HG02840 (cell line): ENCODE measurements around the gene BTBD8.
"Not testable (repeated sequence)": the region's sequence is repeated elsewhere in the genome, so short reads cannot be mapped to it uniquely, and the experiment has no call there.

Source experiments
- ATAC-seq: cut with Tn5 transposase; IDR thresholded peaks from one replicate; pipeline ENCODE4 v1.9.1; 2021; ENCODE audit warnings: mild to moderate bottlenecking, moderate library complexity, moderate number of reproducible peaks; ENCODE audit not compliant: unreplicated experiment, low FRiP score

BTBD8 gene

DNA sequence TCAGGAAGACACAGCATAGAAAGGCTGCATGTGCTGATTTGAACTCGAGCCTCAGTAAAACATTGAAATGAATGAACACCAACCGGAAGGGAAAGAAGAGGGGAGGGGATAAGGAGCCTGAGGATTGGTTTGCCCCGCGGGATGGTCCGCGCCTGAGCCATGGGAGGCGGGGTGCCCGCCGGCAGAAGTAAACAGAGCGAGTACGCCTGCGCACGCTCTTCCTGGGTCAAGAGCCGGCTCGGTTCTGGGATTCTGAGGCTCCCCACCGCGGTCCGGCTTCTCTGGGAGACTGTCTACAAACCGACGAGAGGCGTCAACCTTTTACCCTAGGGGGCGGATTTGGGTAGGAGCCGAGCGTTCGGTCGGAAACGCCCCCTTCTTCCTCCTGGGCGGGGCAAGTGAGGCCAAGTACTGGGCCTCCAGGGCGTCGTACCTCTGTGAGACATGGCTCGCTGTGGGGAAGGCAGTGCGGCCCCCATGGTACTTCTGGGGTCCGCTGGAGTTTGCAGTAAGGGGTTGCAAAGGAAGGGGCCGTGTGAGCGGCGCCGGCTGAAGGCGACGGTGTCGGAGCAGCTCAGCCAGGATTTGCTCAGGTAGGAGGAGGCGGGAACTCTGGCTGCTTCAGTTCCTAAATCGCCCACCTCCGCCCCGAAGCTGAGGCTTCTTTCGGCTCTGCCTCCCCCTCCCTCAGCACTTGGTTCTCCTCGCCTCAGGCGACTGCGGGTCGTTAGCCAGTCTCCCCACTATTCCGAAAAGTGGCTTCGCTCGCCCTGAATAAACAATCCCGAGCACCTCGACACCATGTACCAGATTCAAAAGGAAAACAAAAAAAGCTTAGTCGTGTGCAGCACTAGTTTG is at the start of gene BTBD8:
TSS of gene BTBD8 (plus strand) at position 218 of the 858 bp plus-strand sequence. CDS start at position 445, 227 bp downstream.
- peak; percentile 95 for ATAC-seq

DNA sequence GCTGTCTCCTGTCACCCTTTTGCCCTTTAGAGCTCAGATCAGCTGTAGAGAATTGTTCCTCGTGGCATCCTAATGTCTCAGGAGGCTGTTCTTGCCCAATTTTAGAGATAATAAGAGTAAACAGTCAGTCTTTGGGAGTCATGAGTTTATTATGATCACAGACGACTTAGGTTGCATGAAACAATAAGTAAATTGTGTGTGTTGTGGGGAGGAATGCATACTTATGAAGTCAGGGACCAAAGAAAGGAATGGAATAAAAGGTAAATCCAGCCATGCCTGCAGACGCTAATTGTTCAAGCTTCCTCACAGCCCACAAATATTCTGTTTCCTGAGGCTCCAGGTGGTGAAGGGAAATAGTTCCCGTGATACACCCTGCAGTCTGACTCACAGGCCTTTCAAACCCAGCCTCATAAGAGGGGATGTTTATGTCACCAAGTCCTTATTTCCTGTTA is 49.5 kb upstream of the BTBD8 start:
- ATAC-seq: no peak

DNA sequence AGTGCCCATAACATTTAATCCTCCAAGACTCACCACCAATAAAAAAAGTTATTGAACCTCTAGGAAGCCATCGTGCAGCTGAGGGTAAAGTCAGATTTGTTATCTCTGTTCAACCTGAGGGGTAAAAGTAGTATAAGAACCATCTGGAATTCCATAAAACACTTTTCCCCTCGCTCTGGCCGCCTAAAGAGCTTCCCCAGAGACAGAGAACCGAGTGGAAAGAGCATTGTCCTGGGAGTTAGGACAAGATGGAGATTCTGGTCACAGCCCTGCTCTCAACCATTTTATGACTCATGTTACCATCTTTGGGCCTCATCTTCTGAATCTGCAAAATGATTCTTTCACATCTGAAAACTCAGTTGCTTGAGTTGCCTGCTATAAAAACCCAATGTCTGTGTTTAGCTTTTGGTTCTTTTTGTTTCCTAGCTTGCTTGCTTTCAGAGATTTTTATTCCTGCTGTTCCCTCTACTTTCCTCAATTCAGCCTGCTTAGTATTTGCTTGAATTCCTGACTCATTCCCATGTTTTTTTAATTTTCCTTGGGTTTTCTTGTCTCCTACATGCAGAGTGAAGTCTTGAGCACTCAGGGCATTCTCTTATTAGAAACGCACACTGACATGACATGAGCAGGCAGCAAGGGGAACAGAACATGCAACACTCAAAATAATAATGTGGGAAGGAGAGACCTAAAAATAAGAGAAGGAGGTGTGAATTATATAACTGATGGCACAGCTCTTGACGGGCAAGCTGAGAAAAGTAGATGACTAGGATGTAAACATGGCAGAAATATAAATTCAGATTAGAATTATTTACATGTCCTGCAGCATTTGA is 48.6 kb upstream of the BTBD8 start:
- no peak for ATAC-seq

DNA sequence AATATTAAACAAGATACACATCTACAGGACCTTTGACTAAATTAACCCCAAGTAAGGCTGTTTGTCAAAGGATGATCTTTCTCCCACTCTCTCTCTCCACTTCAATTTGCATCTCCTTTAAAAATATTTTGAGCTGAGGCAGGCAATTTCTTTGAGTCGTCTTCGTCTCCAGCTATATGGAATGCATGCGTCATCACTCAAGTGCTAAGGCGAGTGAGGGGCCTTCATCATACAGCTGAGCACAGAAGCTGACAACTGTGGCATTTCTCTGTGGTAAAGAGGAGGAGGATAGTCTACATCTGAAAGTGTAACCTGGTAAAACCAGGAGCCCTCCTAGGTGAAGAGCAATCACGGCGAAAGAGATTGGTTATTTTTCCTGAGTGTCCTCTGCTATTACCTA is 42.7 kb upstream of the BTBD8 start:
- ATAC-seq: no peak

DNA sequence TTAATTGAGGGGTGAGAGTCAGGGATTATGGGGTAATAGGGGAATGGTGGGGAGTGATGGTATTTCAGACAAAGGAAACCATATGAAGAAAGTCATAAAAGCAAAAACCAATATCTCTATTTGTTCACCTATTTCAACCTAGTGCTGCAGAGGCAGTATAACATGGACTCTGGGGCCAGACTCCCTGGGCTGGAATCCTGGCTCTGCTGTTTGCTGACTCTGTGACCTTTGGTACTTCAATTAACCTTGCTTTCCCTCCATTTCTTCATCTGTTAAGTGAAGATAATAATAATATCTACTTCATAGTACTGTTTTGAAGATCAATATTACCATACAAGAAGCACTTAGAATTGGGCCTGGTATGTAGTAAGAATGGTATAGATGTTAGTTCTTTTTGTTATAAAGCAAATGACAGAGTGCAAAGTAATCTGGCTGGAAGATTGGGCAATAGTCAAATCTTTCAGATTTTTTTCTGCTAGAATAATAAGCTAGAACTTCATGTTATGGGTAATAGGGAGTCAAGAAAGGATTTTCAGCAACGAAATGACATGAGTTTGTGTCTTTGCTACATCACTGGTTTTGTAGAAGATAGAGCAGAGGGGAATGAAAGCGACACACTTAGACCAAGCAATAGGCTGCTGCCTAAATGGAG is 41.3 kb upstream of the BTBD8 start:
- no peak for ATAC-seq

DNA sequence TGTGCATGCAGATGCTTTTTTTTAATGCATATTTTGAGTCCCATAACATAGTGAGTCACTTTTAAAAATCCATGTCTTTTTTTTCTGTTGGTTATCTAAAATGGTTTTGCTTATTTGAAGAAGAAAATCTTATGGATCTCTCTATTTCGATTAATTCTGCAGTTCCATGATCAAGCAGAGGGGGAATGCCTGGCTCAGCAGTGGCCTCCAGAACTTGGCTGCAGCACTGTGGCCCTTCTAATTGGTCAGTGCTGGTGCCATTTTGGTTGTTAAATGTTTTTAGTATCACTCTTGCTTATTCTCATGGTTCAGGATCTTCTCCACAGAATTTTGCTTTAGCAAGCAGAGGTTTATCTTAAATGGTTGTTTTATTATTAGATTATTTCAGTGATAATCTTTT is 39.2 kb upstream of the BTBD8 start:
- ATAC-seq: no peak

DNA sequence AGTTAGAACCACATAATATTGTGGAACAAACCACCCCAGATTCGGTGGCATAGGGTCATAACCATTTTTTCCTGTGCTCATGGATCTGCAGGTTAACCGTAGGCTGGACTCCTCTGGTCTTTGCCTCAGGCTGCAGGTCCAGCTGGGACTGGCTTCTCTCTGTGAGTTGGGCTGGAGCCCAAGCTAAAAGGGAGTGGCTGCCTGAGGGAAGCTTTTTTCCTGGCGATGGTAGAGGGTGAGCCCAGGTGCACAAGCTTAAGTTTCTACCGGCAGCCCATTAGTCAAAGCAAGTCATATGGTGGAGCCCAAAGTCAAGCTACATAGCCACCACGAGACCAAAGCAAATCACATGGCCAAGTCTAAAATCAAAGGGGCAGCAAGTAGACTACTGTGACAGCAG is 36.5 kb upstream of the BTBD8 start:
- ATAC-seq: no peak

DNA sequence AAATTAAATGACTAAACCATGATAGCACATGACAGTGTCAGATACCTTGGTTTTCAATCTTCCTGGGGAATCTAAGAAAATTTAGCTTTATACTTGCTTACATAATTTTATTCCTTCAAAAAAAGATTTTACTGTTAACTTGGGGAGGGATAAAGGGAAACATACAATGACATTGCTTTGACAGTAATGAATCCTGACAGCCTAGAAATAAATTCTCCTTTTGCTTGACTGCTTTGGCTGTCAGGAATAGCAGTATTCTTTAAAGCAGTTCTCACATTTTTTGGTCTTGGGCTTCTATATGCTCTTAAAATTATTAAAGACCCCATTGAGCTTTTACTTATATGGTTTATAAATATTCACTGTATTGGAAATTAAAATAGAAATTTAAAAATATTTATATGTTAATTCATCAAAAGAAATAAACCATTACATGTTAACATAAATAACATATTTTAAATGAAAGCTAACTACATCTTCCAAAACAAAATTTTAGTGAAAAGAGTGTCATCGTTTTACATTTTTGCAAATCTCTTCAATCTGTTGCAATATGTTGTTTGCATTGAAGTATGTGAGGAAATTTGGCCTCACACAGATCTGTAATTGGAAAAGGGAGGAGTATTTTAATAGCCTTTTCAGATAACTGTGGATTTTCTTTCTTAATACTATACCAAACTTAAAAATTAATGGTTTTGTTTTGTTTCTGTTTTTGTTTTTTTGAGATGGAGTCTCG is 34.2 kb upstream of the BTBD8 start:
- ATAC-seq: no peak

DNA sequence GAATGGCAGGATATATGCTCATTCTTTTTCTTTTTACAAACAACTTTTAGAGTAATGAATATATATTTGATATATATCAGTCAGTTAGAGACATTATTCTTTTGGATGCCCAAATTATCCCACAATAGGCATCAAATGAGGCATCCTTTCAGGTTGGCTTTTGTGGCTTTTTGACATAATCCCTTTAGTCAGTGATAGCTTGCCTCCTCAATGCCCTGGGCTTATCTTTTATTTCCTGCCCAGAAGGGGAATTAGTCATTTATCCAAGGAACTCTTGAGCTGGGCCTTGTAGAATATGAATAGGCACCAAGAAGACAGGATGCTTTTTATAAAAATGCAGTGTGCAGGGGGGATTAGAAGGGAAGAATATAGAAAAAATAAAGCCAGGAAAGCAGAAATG is 28.2 kb upstream of the BTBD8 start:
- no peak for ATAC-seq

DNA sequence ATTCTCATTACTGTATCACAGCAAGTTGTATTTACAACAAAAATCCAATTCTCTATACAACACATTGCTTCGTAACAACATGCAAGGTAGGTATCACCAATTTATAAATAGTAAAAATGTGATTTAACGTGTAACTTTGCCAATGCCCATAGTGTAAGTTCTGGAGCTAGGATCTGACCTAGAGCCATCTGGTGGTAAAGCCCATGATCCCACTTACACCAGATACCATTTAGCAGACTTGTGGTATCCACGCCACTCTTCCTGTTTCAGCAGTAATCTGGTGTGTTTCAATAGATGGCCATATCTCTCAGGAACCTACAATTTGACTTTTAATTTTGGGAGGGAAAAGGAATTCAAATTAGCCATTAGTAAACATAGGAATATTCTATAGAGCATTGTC is 15.1 kb upstream of the BTBD8 start:
- no peak for ATAC-seq

DNA sequence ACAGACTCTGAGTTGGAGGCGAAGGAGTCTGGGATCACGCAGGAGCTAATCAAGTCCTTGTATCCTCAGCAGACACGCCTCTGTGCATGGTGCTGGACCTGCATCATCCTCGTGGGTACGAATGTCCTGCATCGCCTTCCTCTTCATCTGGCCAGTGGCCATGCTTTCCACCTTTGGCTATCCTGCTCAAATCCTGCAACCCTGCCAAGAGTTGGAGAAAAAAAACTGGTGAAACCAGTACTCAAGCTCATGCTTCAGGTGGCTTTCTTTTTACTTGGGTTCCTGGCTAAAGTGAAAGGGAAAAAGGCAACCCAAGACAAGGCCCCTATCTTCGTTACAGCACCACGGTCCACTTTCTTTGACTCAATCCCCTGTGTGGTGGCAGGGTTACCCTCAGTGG is 13.8 kb upstream of the BTBD8 start:
- no peak for ATAC-seq

DNA sequence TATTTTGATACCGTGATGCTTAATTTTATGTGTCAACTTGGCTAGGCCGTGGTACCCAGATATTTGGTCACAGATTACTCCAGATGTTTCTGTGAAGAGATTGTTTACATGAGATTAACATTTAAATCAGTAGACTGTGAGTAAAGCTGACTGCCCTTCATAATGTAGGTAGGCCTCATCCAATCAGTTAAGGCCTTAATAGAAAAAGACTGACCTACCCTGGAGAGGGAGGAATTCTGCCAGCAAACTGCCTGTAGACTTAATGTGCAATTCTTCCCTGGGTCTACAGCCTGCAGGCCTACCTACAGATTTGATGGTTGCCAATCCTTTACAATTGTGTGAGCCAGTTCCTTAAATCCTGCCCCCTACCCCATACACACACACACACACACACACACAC is 9.3 kb upstream of the BTBD8 start:
- no peak for ATAC-seq

DNA sequence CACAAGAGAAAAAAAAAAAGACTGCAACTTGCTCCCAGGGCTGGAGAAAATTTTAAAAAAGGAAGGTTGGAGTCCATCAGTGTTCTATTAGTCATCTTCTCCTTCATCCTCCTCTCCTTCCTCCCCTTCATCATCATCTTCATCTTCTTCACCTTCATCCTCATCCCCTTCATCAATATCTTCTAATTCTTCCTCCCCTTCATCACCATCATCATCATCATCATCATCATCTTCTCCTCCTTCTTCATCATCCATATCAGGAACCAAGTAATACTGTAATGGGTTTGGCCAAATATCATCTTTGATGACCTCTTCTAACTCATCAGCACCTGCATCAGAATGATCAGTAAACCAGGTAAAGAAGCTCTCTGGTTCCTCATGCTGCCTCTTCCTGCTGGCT is 5.7 kb upstream of the BTBD8 start:
- ATAC-seq: not testable (repeated sequence)

DNA sequence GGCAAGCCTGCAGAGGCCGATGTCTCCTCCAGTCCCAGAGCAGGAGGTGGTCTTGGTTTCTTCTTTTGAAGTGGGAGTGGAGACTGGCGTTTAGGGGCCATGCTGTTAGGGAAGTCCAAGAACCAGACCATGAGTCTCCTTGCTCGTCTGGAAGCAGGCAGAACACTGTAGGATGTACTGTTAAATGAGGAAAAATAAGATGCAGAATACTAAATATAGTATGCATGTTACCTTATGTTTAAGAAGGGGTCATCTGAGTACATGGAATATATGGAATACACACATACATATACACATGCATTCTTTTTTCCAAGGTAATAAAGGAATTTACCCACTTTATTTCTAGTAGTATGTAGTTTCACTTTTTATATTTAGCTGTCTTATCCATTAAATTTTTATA is 4.8 kb upstream of the BTBD8 start, which contains the start of gene SETSIP:
TSS of gene SETSIP (minus strand) at position 101 of the 400 bp plus-strand sequence. CDS start at position 101, 0 bp downstream.
- no peak for ATAC-seq

DNA sequence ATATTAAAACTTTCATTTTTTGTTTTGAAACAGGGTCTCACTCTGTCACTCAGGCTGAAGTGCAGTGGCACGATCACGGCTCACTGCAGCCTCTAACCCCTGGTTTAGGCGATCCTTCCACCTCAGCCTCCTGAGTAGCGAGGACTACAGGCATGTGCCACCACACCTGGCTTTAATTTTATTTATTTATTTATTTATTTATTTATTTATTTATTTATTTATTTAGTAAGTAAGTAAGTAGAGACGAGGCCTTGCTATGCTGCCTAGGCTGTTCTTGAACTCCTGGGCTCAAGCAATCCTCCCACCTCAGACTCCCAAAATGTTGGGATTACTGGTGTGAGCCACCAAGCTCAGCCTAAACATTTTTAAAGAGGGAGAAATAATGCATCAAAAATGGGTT is 3.8 kb upstream of the BTBD8 start:
- no peak for ATAC-seq

DNA sequence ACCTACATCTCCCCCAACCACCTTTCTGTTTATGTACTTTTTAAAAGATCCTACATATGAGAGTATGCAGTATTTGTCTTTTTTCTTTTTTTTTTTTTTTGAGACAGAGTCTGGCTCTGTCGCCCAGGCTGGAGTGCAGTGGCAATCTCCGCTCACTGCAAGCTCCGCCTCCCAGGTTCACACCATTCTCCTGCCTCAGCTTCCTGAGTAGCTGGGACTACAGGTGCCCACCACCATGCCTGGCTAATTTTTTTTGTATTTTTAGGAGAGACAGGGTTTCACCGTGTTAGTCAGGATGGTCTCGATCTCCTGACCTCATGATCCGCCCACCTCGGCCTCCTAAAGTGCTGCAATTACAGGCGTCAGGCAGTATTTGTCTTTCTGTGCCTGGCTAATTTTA is 2.1 kb upstream of the BTBD8 start:
- ATAC-seq: not testable (repeated sequence)

DNA sequence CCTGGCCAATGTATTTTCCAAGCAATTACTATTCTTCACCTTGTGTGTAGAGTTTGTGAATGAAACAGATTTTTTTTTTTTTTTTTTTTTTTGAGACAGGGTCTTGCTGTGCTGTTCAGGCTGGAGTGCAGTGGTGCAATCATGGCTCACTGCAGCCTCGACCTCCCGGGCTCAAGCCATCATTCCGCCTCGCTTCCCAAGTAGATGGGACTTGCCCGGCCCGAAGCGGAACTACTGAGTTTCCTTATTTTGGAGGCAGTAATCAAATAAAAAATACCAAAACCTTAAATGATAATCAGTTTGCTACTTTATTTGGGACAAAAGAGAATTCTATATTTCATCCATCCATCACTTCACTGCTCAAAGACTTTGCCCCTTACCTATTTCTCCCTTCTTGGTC is 704 bp upstream of the BTBD8 start:
- ATAC-seq: no peak

DNA sequence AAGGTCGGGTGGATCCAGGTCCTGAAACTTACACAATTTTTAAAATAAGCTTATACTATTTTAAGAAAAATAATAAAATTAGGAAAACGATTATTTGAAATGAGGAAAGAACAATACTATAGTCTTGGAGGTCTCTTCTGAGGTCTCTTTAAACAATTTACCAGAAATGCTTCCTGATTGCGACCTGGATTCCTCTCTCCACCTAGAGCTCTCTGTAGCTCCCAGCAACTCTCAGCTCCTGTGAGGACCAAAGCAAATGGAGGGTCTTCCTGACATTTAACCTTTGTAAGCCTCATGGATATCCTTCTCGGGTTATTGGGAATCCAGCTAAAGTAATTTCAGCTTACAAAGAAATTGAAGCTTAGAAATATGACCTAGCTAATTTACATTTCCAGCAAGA is 886 bp downstream of the BTBD8 start:
- ATAC-seq: no peak

DNA sequence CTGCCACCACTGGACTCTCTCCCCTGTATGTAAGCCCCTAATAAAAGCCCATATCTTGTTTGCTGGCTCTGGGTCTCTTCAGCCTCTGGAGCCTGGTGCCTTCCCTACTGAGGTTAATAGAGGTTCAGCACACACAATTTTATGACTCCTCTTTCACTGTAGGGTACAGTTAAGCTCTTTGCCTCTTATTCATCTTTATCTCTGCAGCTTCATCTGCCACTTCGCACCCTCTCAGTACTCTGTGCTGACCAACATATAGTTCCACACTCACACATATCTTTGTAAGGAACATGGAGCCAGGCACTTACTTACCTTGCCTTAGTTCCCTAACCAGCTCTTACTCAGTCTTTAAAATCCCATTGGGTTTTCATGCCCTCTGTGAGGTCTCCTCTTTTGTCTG is 4.5 kb downstream of the BTBD8 start:
- no peak for ATAC-seq

DNA sequence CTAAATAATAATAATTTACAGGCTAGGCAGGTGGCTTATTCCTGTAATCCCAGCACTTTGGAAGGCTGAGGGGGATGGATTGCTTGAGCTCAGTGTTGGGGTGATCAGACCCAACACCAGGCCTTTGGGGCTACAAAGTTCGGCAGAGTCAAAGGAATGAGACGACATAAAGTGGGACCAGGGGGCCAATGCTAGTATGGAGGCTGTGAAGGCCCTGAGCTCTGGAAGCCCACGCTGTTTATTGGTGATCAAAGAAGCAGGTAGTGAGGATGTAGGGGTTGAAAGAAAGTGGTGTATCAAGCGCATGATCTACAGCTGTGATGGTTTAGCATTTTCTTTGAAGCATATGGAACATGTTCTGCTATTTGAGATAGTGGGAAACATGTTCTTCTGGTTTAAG is 5.6 kb downstream of the BTBD8 start:
- no peak for ATAC-seq
